ENCODE results near the gene PLCB1.

PLCB1 gene

DNA sequence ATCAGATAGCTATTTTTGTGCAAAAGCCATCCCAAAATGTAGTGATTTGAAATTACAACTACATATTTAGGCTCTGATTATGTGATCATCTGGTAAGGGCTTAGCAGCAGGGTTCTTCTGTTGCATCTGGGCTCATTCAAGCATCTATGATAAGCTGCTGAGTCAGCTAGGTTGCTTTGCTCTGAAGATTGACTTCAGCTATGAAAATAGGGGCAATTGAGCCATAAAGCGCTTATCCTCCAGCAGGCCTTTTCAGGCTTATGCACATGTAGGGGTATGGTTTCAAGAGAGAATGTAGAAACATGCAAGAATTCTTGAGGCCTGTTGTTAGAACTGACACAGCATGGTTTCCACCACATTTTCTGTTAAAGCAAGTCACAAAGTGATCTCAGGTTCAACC lies 114.1 kb downstream of the PLCB1 start:
- FAIRE-seq = no peak

GRCh38 chr20:8246716-8247115 lies 114.7 kb downstream of the PLCB1 start:
- no peak for DNase-seq (ENCODE audit: low spot score)
- no peak for FAIRE-seq

More for the DNA sequence above, 114.1 kb downstream of the PLCB1 start:
- DNase-seq (ENCODE audit: low spot score) = no peak

- FAIRE-seq (no peak), DNase-seq (ENCODE audit: low spot score) (no peak)
Observed at GRCh38 chr20:8248051-8248450, 116.0 kb downstream of the PLCB1 start.

DNA sequence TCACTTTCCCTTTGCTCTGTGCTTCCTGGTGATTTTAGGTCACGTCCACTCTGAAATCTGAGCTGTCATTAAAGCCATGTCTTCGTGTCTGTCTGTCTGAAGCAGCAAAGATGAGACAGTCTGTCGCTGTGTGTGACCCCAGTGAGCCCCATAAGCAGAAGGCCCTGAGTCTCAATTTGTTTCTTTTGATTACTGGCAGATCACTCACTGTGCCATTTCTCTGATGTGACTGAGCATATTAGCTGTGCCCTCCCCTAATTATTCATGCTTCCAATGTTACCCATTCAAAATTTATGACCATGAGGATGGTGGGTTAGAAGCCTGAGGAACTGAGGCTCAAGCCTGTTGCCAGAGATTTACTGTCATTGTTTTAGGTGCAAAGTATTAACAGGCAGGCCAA lies 117.6 kb downstream of the PLCB1 start:
- no peak for DNase-seq (ENCODE audit: low spot score)
- FAIRE-seq = no peak

DNA sequence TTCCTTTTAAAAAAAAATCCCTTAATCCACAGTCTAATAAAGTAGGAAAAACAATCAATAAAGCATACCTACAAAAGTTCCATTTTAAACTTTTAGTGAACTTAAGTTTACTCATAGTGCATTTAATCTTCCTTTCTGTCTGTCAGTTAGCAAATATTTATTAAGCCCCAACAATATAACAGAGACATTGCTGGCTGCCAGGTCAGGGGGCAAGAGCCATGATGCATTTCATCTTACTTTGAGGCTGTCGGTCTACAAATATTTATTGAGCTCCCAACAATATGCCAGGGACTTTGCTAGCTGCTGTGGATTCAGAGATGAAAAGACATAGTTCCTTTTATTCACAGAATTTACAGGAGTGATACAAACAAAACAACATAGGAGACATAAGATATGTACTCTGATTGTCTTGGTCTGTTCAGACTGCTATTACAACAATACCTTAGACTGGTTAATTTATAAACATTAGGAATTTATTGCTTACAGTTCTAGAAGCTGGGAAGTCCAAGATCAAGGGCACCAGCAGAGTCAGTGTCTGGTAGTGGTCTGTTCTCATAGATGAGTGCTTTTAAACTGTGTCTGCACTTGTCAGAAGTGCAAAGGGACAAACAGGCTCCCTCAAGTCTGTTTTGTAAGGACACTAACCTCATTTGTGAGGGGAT lies 118.6 kb downstream of the PLCB1 start:
- no peak for DNase-seq (ENCODE audit: low spot score)
- no peak for FAIRE-seq

- FAIRE-seq (no peak), DNase-seq (ENCODE audit: low spot score) (no peak)
Observed at GRCh38 chr20:8251201-8251575, 119.1 kb downstream of the PLCB1 start.

- DNase-seq (ENCODE audit: low spot score) = no peak
- FAIRE-seq = no peak
Observed at GRCh38 chr20:8254911-8255582, 123.0 kb downstream of the PLCB1 start.

- DNase-seq (ENCODE audit: low spot score) = no peak
Observed at GRCh38 chr20:8255945-8256632, 124.0 kb downstream of the PLCB1 start.

GRCh38 chr20:8260837-8261251 lies 128.8 kb downstream of the PLCB1 start:
- FAIRE-seq (no peak), DNase-seq (ENCODE audit: low spot score) (no peak)

More at GRCh38 chr20:8255945-8256632, 124.0 kb downstream of the PLCB1 start:
- FAIRE-seq = no peak

- DNase-seq (ENCODE audit: low spot score) (no peak), FAIRE-seq (no peak)
Observed at GRCh38 chr20:8262721-8263120, 130.7 kb downstream of the PLCB1 start.

- no peak for FAIRE-seq
- DNase-seq (ENCODE audit: low spot score) = no peak
Observed at GRCh38 chr20:8265588-8265987, 133.5 kb downstream of the PLCB1 start.

- FAIRE-seq = no peak
- DNase-seq (ENCODE audit: low spot score) = no peak
Observed at GRCh38 chr20:8267009-8267408, 134.9 kb downstream of the PLCB1 start.

GRCh38 chr20:8271727-8272126 lies 139.7 kb downstream of the PLCB1 start:
- FAIRE-seq = no peak
- no peak for DNase-seq (ENCODE audit: low spot score)

DNA sequence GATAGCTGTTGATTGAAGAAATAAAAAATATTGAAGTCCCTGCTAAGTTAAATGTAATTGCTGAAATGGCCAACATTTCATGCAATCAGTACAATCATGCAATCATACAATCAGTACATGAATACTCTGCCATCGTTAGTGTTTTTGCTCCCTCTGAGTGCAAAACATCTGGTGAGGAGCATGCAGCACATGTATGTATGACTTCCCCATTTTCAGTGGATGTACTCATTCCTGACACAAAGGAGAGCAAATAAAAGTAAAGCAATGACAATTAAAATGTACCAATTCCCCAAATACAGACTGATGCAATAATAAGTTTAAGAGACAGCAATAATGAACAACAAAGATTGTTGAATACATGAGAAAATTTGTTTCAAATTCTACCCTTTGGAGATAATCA lies 140.7 kb downstream of the PLCB1 start:
- no peak for DNase-seq (ENCODE audit: low spot score)
- no peak for FAIRE-seq

- DNase-seq (ENCODE audit: low spot score) (no peak), FAIRE-seq (no peak)
Observed at GRCh38 chr20:8284902-8285301, 152.8 kb downstream of the PLCB1 start.

GRCh38 chr20:8287340-8287739 lies 155.3 kb downstream of the PLCB1 start:
- no peak for DNase-seq (ENCODE audit: low spot score)
- FAIRE-seq = no peak

GRCh38 chr20:8291200-8291599 lies 159.1 kb downstream of the PLCB1 start:
- DNase-seq (ENCODE audit: low spot score) (no peak), FAIRE-seq (no peak)

- no peak for FAIRE-seq
Observed at GRCh38 chr20:8291873-8292272, 159.8 kb downstream of the PLCB1 start.

DNA sequence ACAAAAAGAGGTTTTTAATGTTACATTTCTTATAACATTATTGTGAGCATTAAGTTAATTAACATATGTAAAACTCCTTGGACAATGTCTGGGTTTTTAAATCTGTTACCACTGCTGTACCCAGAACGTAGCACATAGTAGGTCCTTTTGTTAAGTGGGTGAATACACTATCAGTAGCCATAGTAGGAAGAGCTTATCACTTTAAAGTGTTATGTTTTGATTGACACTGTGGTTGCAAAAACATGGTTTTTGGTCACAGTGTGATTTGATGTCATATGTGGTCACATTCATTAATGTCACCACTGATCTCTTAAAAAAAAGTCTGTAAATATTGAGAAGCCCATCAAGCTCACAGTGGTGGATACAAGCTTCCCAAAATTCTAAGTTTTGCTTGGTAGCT lies 160.7 kb downstream of the PLCB1 start:
- FAIRE-seq (no peak), DNase-seq (ENCODE audit: low spot score) (no peak)

More at GRCh38 chr20:8291873-8292272, 159.8 kb downstream of the PLCB1 start:
- DNase-seq (ENCODE audit: low spot score) = no peak

- DNase-seq (ENCODE audit: low spot score) (no peak), FAIRE-seq (no peak)
Observed at GRCh38 chr20:8293750-8294149, 161.7 kb downstream of the PLCB1 start.

GRCh38 chr20:8296536-8296935 lies 164.5 kb downstream of the PLCB1 start:
- no peak for FAIRE-seq
- no peak for DNase-seq (ENCODE audit: low spot score)

DNA sequence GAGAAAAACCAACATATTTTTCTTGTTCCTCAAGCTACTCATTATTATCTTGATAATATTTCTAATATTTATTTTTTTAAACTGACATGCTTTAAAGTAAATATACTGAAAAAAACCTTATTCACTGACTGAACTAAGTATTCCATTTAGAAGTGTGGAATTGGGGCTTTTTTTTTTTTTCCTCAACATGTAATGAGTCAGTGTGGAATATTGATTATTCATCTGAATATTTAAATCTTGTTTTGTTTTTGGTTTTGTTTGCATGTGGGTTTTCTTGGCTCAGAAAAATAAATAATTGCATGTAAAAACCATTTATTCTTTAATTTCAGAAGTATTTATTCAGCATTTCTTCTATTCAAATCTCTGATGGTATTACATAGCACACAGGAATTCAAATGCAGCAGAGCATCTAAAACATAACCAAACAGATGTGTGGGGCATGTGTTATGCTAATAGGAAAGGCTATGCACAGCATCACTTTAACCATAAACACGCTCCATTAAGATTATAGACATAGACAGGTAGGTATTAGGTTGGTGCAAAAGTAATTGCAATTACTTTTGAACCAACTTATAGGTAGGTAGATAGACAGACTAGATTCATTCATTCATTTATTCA lies 166.5 kb downstream of the PLCB1 start:
- FAIRE-seq = no peak
- no peak for DNase-seq (ENCODE audit: low spot score)

All from RCC 7860 (cell line).